Heart right ventricle (tissue), 16 donors: Measurements from ENCODE around the gene CAMTA2. TPM values are rescaled to one million over a fixed set of nuclear protein-coding genes. Genes with fewer than 3 reads are reported as not detected.

ENCODE experiments used
- ATAC-seq, 8 donors: fragments of 200-7000 bp; cut with Tn5 transposase; one replicate each; pipeline ENCODE4 v1.9.1; 2020; ENCODE audit warnings: mild to moderate bottlenecking in 8 of 8, moderate library complexity in 8 of 8, moderate number of reproducible peaks in 1 of 8
- DNase-seq, 2 donors: peaks; one replicate each; pipeline ENCODE4 v3.0.0-alpha.2; 2020
- H3K27ac ChIP-seq, 10 donors: fragments of 200-600 bp; sonication (generic) in 2 of 10; one replicate each; pipeline versions ENCODE4 v1.5.0 to v1.8.0; 2020 to 2022; ENCODE audit warnings: mild to moderate bottlenecking in 3 of 10
- H3K27me3 ChIP-seq, 7 donors: fragments of 200-600 bp; one replicate each; pipeline ENCODE4 v1.8.0; 2021 to 2022; ENCODE audit warnings: mild to moderate bottlenecking in 2 of 7
- H3K36me3 ChIP-seq, 9 donors: fragments of 200-600 bp; sonication (generic) in 1 of 9; one replicate each; pipeline versions ENCODE4 v1.5.0 to v1.8.0; 2020 to 2022; ENCODE audit warnings: mild to moderate bottlenecking in 2 of 9
- H3K4me1 ChIP-seq, 9 donors: fragments of 200-600 bp; sonication (generic) in 1 of 9; one replicate each; pipeline versions ENCODE4 v1.5.0 to v1.8.0; 2020 to 2022; ENCODE audit warnings: mild to moderate bottlenecking in 4 of 9
- H3K4me3 ChIP-seq, 10 donors: fragments of 200-600 bp; sonication (generic) in 2 of 10; one replicate each; pipeline versions ENCODE4 v1.5.0 to v1.8.0; 2020 to 2022; ENCODE audit warnings: mild to moderate bottlenecking in 7 of 10, moderate library complexity in 2 of 10
- H3K9me3 ChIP-seq, 11 donors: fragments of 200-600 bp in 10 of 11; sonication (generic) in 2 of 11; one replicate each; pipeline versions ENCODE4 v1.5.0 to v1.8.0; 2013 to 2022; ENCODE audit warnings: mild to moderate bottlenecking in 2 of 11, control low read depth in 1 of 11, moderate library complexity in 1 of 11
- CTCF ChIP-seq, 9 donors: fragments of 200-600 bp; sonication (generic) in 2 of 9; IDR thresholded peaks; one replicate each; pipeline versions ENCODE4 v1.5.0 to v1.8.0; 2021 to 2022; ENCODE audit warnings: antibody characterized with exemption in 9 of 9, mild to moderate bottlenecking in 5 of 9, moderate library complexity in 1 of 9
- WGBS, 2 donors: extraction: QIAGEN DNeasy Blood & Tissue Kit; methylation state at CpG; one replicate each; pipeline ENCODE4 v1.1.7; 2013; ENCODE audit warnings: inconsistent platforms in 1 of 2; 5-methylcytosine and 5-hydroxymethylcytosine counted together
- intact Hi-C, 10 donors: fragments of 100-400 bp; cut with DNase I; formaldehyde crosslinking; loops; one replicate each; pipeline versions ENCODE4 v1.11.1 to v1.14.2; 2022
- polyA plus RNA-seq, 2 donors: library from polyadenylated mRNA; stranded (reverse); fragments of 200-250 nt; gene quantifications; one replicate each; pipeline ENCODE4 v1.2.3, GENCODE V29; 2013
- total RNA-seq, 10 donors: library from RNA; stranded (reverse); fragmentation: NEBNext Ultra II Directional in 3 of 10; extraction: Animal tissue kit (Norgen Biotek cat#: 25700) in 3 of 10; gene quantifications; one replicate each; pipeline versions ENCODE4 v1.2.1 to v1.2.4, GENCODE V29; 2021 to 2023
- donor health status: Arrhythmogenic right ventricular cardiomyopathy.
- donor health status: ischemic (EF 13 %, LVEDD 7.1; RV severe dilation, severe dysfunction).
- donor health status: healthy with polysubstance abuse.
- donor health status: DM: no; HTN: yes; CAD: no.
- donor health status: DM: no; HTN: no; CAD: no.
- donor health status: ischemic (EF 25% LVEDD 6.9; RV normal size, moderate dysfunction).
- donor health status: ischemic (EF 25% LVEDD 5.7; RV mildly dilated, moderate dysfunction).
- donor health status: healthy.
- donor health status: DM: yes; HTN: yes; CAD: no.
- donor health status: Ischemic cardiomyopathy.
- donor health status: ischemic (EF 35%, LVEDD 5.7; RV mildly dilated, moderate dysfunction).
- donor health status: nonischemic (EF 11% LVEDD 7.7; RV severe dilation, severe dysfunction).
- donor health status: DM: yes; HTN: yes; CAD: no.
- donor health status: PGD.
- donor health status: ischemic (EF 29% LVEDD 5.4; RV normal size, mild dysfunction).
- donor health status: nonischemic (EF 23%, LVEDD 6.1; RV moderate dilation, normal function).

Gene CAMTA2
- total and polyA plus RNA-seq, 12 donors: 26.0 to 74.3 (median 34.3) TPM

GRCh38 chr17:4940555-4941318 is 46.7 kb downstream of the CAMTA2 start:
- peaks cover 24 to 72% (median 49%) of the 10 kb centered on the region in 9 donors for H3K4me1 ChIP-seq
- peak in 1 of 2 donors; percentile 70 for DNase-seq
- no peaks in the 10 kb centered on the region for H3K27me3 ChIP-seq
- H3K9me3 ChIP-seq: no peaks in the 10 kb centered on the region
- H3K36me3 ChIP-seq: peaks cover 0 to 71% (median 19%) of the 10 kb centered on the region in 9 donors
- peak overlapping the region; percentile 89 to 98 (median 94) for H3K27ac ChIP-seq
- WGBS, 2 donors: 1 to 2% methylated on average over 29 of the region's 29 CpGs
- intact Hi-C loops: loop anchor here in 2 of 10 donors (1.0 to 5.0 kb wide), 3 partner anchors 8 to 47 kb away; partner anchors contain the start of genes CAMTA2 (in 2 of the 2), PFN1 (in 1 of the 2) and SPAG7 (in 1 of the 2)
- ATAC-seq: peak; percentile 62 to 89 (median 82)
- peak overlapping the region; percentile 45 to 95 (median 85) for H3K4me3 ChIP-seq
- TF ChIP-seq CTCF (IDR thresholded peaks at IDR 0.05): no peak

GRCh38 chr17:4939796-4940554 is 47.5 kb downstream of the CAMTA2 start, which contains the start of the genes RNF167 and SLC25A11:
Gene RNF167, plus strand, starts transcription at chr17:4940268. Its CDS starts 642 bp downstream, at chr17:4940910.
Gene SLC25A11, minus strand, starts transcription at chr17:4940046. Its CDS starts 136 bp downstream, at chr17:4939910.
- DNase-seq: peak; percentile 92 to 96
- intact Hi-C loops: loop anchor here in 4 of 10 donors (1.0 to 10.0 kb wide), 5 partner anchors 8 to 47 kb away; partner anchors contain the start of genes CAMTA2 (in 4 of the 4), PFN1 (in 1 of the 4) and SPAG7 (in 1 of the 4)
- H3K27ac ChIP-seq: peak within 1 kb of the TSS; percentile 89 to 98 (median 94)
- 0% methylated on average over 72 of the region's 72 CpGs for WGBS, 2 donors
- H3K4me3 ChIP-seq: peak within 1 kb of the TSS; percentile 50 to 95 (median 85)
- no peaks in the 10 kb centered on the region for H3K27me3 ChIP-seq
- TF ChIP-seq CTCF (IDR thresholded peaks at IDR 0.05): peak in 2 of 9 donors; percentile 12 to 15
- H3K36me3 ChIP-seq: peaks cover 0 to 68% (median 19%) of the 10 kb centered on the region in 9 donors
- peaks cover 17 to 65% (median 41%) of the 10 kb centered on the region in 9 donors for H3K4me1 ChIP-seq
- ATAC-seq: peak; percentile 93 to 96 (median 95)
- no peaks in the 10 kb centered on the region for H3K9me3 ChIP-seq

GRCh38 chr17:4939546-4939795 is 48.0 kb downstream of the CAMTA2 start:
- peak overlapping the region; percentile 50 to 95 (median 85) for H3K4me3 ChIP-seq
- no peak for TF ChIP-seq CTCF (IDR thresholded peaks at IDR 0.05)
- intact Hi-C loops: loop anchor here in 3 of 10 donors (1.0 to 10.0 kb wide), 2 partner anchors 30 to 45 kb away; partner anchors contain the start of gene CAMTA2 (in 2 of the 3)
- no peaks in the 10 kb centered on the region for H3K27me3 ChIP-seq
- H3K4me1 ChIP-seq: peaks cover 18 to 62% (median 39%) of the 10 kb centered on the region in 9 donors
- no peaks in the 10 kb centered on the region for H3K9me3 ChIP-seq
- peaks cover 0 to 63% (median 19%) of the 10 kb centered on the region in 9 donors for H3K36me3 ChIP-seq
- DNase-seq (no peak), ATAC-seq (peak in 3 of 8 donors; percentile 0 to 9 (median 0))
- H3K27ac ChIP-seq: peak overlapping the region; percentile 89 to 98 (median 94)
- 0 to 1% methylated on average over 16 of the region's 16 CpGs for WGBS, 2 donors
